ENCODE data around the gene NR5A2.
"Not testable (repeated sequence)": the region's sequence is repeated elsewhere in the genome, so short reads cannot be mapped to it uniquely, and the experiment has no call there.

The NR5A2 gene

DNA sequence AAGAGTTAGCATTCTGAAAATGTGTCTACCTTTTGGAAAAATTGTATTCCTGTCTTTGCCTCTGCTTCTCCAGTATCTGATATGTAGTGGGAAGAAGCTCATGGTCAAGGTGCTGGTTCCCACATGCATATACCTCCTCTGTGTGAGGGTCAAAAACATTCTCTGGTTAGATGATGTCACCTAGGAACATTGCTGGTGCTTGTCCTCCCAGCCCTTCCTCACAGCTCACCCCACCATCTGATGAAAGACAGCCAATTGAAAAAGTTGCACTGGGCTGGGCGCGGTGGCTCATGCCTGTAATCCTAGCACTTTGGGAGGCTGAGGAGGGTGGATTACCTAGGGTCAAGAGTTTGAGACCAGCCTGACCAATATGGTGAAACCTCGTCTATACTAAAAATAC is 154.4 kb downstream of the NR5A2 start:
- Histone ChIP-seq H3K36me3 (ENCODE audit: control insufficient read depth, insufficient read depth, low read length) (no peaks in the 10 kb centered on the region), H3K27me3 (ENCODE audit: control insufficient read depth, insufficient read depth, low read length) (no peaks in the 10 kb centered on the region)

GRCh38 chr1:200182701-200183100 is 155.2 kb downstream of the NR5A2 start:
- H3K9ac ChIP-seq (ENCODE audit: low read length), result no peak overlapping the region
- H3K4me3 ChIP-seq (ENCODE audit: low read length), result no peak overlapping the region
- H3K27me3 ChIP-seq (ENCODE audit: control insufficient read depth, insufficient read depth, low read length), result no peaks in the 10 kb centered on the region
- H3K4me1 ChIP-seq (ENCODE audit: control insufficient read depth, insufficient read depth, low read length), result no peaks in the 10 kb centered on the region
- no peaks in the 10 kb centered on the region for H3K36me3 ChIP-seq (ENCODE audit: control insufficient read depth, insufficient read depth, low read length)
- no peak overlapping the region for H3K27ac ChIP-seq (ENCODE audit: low read depth, low read length)

More for the DNA sequence above, 154.4 kb downstream of the NR5A2 start:
- Histone ChIP-seq H3K4me1 (ENCODE audit: control insufficient read depth, insufficient read depth, low read length) (no peaks in the 10 kb centered on the region), H3K9ac (ENCODE audit: low read length) (no peak overlapping the region), H3K4me3 (ENCODE audit: low read length) (no peak overlapping the region), H3K27ac (ENCODE audit: low read depth, low read length) (no peak overlapping the region)

GRCh38 chr1:200183637-200184036 is 156.1 kb downstream of the NR5A2 start:
- H3K9ac ChIP-seq (ENCODE audit: low read length), result no peak overlapping the region
- H3K36me3 ChIP-seq (ENCODE audit: control insufficient read depth, insufficient read depth, low read length), result no peaks in the 10 kb centered on the region
- H3K4me1 ChIP-seq (ENCODE audit: control insufficient read depth, insufficient read depth, low read length), result no peaks in the 10 kb centered on the region
- H3K27ac ChIP-seq (ENCODE audit: low read depth, low read length), result no peak overlapping the region
- H3K4me3 ChIP-seq (ENCODE audit: low read length), result no peak overlapping the region
- H3K27me3 ChIP-seq (ENCODE audit: control insufficient read depth, insufficient read depth, low read length), result no peaks in the 10 kb centered on the region

DNA sequence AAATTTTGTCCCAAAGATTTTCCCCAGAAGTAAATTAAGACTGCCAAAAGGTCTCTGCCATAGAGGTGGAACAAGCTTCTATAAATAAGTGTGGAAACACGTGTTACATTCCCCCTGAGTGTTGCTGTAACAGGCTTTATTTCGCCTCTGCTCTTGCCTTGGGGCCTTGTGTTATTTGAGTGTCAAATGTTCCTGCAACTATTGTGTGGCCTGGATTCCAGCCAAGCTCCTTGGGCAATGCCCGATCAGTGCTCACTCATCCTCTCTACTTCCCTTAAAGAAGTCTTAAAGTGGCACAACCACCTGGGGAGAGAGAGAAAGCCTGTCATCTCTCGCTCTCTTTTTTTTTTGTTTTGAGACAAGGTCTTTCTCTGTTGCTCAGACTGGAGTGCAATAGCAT is 156.7 kb downstream of the NR5A2 start:
- Histone ChIP-seq H3K4me3 (ENCODE audit: low read length) (no peak overlapping the region), H3K27me3 (ENCODE audit: control insufficient read depth, insufficient read depth, low read length) (no peaks in the 10 kb centered on the region), H3K36me3 (ENCODE audit: control insufficient read depth, insufficient read depth, low read length) (no peaks in the 10 kb centered on the region), H3K4me1 (ENCODE audit: control insufficient read depth, insufficient read depth, low read length) (no peaks in the 10 kb centered on the region), H3K27ac (ENCODE audit: low read depth, low read length) (no peak overlapping the region), H3K9ac (ENCODE audit: low read length) (no peak overlapping the region)

- H3K4me1 ChIP-seq (ENCODE audit: control insufficient read depth, insufficient read depth, low read length); H3K27me3 ChIP-seq (ENCODE audit: control insufficient read depth, insufficient read depth, low read length); H3K9ac ChIP-seq (ENCODE audit: low read length); H3K36me3 ChIP-seq (ENCODE audit: control insufficient read depth, insufficient read depth, low read length); H3K27ac ChIP-seq (ENCODE audit: low read depth, low read length); H3K4me3 ChIP-seq (ENCODE audit: low read length): not testable (repeated sequence)
Measured at GRCh38 chr1:200185191-200185590, 157.7 kb downstream of the NR5A2 start.

GRCh38 chr1:200187332-200187731 is 159.8 kb downstream of the NR5A2 start:
- not testable (repeated sequence) for H3K9ac ChIP-seq (ENCODE audit: low read length); H3K27ac ChIP-seq (ENCODE audit: low read depth, low read length); H3K4me3 ChIP-seq (ENCODE audit: low read length); H3K4me1 ChIP-seq (ENCODE audit: control insufficient read depth, insufficient read depth, low read length); H3K36me3 ChIP-seq (ENCODE audit: control insufficient read depth, insufficient read depth, low read length); H3K27me3 ChIP-seq (ENCODE audit: control insufficient read depth, insufficient read depth, low read length)

- no peak overlapping the region for H3K27ac ChIP-seq (ENCODE audit: low read depth, low read length)
- H3K36me3 ChIP-seq (ENCODE audit: control insufficient read depth, insufficient read depth, low read length), result no peaks in the 10 kb centered on the region
- H3K4me3 ChIP-seq (ENCODE audit: low read length), result no peak overlapping the region
- no peak overlapping the region for H3K9ac ChIP-seq (ENCODE audit: low read length)
- H3K27me3 ChIP-seq (ENCODE audit: control insufficient read depth, insufficient read depth, low read length), result no peaks in the 10 kb centered on the region
- H3K4me1 ChIP-seq (ENCODE audit: control insufficient read depth, insufficient read depth, low read length), result no peaks in the 10 kb centered on the region
Measured at GRCh38 chr1:200191993-200192392, 164.5 kb downstream of the NR5A2 start.

- Histone ChIP-seq H3K27ac (ENCODE audit: low read depth, low read length) (no peak overlapping the region), H3K4me1 (ENCODE audit: control insufficient read depth, insufficient read depth, low read length) (no peaks in the 10 kb centered on the region), H3K27me3 (ENCODE audit: control insufficient read depth, insufficient read depth, low read length) (no peaks in the 10 kb centered on the region), H3K36me3 (ENCODE audit: control insufficient read depth, insufficient read depth, low read length) (no peaks in the 10 kb centered on the region), H3K9ac (ENCODE audit: low read length) (no peak overlapping the region), H3K4me3 (ENCODE audit: low read length) (no peak overlapping the region)
Measured at GRCh38 chr1:200194477-200194876, 167.0 kb downstream of the NR5A2 start.

DNA sequence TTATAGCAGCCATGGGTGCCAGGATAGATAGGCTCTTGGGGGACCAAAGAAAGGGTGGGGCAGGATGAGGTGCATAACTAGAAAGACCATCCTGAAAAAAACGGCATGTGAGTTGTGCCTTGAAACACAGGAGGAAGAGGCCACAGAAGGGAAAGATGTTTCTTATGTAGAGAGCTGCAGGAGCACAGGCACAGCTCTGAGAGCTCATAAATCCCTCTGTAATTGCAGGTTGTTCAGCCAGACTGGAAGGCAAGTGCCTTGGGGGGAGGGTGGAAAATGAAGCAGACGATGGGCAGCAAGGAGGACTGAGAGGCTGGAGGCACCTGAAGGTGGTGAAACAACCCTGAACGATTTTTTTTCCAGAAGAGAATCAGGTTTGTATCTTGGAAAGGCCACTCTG is 170.7 kb downstream of the NR5A2 start:
- Histone ChIP-seq H3K27ac (ENCODE audit: low read depth, low read length) (no peak overlapping the region), H3K27me3 (ENCODE audit: control insufficient read depth, insufficient read depth, low read length) (no peaks in the 10 kb centered on the region), H3K4me1 (ENCODE audit: control insufficient read depth, insufficient read depth, low read length) (no peaks in the 10 kb centered on the region)

GRCh38 chr1:200205216-200205995 is 177.9 kb downstream of the NR5A2 start:
- Histone ChIP-seq H3K27ac (ENCODE audit: low read depth, low read length) (no peak overlapping the region), H3K27me3 (ENCODE audit: control insufficient read depth, insufficient read depth, low read length) (no peaks in the 10 kb centered on the region), H3K4me3 (ENCODE audit: low read length) (no peak overlapping the region), H3K4me1 (ENCODE audit: control insufficient read depth, insufficient read depth, low read length) (no peaks in the 10 kb centered on the region), H3K9ac (ENCODE audit: low read length) (no peak overlapping the region), H3K36me3 (ENCODE audit: control insufficient read depth, insufficient read depth, low read length) (no peaks in the 10 kb centered on the region)

More for the DNA sequence above, 170.7 kb downstream of the NR5A2 start:
- no peak overlapping the region for H3K9ac ChIP-seq (ENCODE audit: low read length)
- no peak overlapping the region for H3K4me3 ChIP-seq (ENCODE audit: low read length)
- no peaks in the 10 kb centered on the region for H3K36me3 ChIP-seq (ENCODE audit: control insufficient read depth, insufficient read depth, low read length)

DNA sequence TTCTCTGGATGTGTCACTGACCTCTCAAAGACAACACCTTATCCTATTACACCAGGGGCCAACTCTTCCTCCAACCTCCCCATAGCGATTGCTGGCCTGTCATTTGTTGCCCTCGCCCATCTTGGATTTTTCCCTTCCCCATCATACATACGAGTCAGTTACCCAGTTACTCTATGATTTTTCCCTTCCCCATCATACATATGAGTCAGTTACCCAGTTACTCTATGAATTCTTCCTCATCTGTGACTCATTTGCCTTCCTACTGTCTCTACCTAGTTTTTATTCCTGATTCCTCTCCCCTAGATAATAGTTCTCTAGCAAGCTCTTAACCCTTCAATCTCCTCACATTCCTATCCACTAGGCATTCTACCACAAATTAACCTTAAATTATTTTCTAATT is 178.8 kb downstream of the NR5A2 start:
- Histone ChIP-seq H3K4me3 (ENCODE audit: low read length) (no peak overlapping the region), H3K27ac (ENCODE audit: low read depth, low read length) (no peak overlapping the region), H3K27me3 (ENCODE audit: control insufficient read depth, insufficient read depth, low read length) (no peaks in the 10 kb centered on the region), H3K4me1 (ENCODE audit: control insufficient read depth, insufficient read depth, low read length) (no peaks in the 10 kb centered on the region), H3K36me3 (ENCODE audit: control insufficient read depth, insufficient read depth, low read length) (no peaks in the 10 kb centered on the region), H3K9ac (ENCODE audit: low read length) (no peak overlapping the region)

DNA sequence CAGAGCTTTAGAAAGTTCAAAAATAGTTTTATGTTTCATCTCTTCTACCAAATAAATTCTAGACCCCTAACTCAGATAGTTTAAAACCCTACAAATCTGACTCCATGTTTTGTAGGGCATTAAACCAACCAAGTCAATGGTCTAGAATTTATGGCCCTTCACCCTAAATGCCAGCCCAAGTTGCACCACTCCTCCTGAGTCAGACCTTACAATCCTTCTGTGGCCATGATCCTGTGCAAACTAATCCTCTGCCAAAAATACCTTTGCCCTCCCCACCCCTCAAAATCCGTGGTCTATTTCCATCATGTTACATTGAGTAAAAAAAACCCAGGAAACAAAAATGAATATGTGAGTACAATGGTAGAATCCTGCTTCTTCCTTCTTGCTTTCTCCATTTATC is 179.3 kb downstream of the NR5A2 start:
- Histone ChIP-seq H3K9ac (ENCODE audit: low read length) (no peak overlapping the region), H3K4me1 (ENCODE audit: control insufficient read depth, insufficient read depth, low read length) (no peaks in the 10 kb centered on the region), H3K4me3 (ENCODE audit: low read length) (no peak overlapping the region), H3K36me3 (ENCODE audit: control insufficient read depth, insufficient read depth, low read length) (no peaks in the 10 kb centered on the region), H3K27me3 (ENCODE audit: control insufficient read depth, insufficient read depth, low read length) (no peaks in the 10 kb centered on the region), H3K27ac (ENCODE audit: low read depth, low read length) (no peak overlapping the region)

DNA sequence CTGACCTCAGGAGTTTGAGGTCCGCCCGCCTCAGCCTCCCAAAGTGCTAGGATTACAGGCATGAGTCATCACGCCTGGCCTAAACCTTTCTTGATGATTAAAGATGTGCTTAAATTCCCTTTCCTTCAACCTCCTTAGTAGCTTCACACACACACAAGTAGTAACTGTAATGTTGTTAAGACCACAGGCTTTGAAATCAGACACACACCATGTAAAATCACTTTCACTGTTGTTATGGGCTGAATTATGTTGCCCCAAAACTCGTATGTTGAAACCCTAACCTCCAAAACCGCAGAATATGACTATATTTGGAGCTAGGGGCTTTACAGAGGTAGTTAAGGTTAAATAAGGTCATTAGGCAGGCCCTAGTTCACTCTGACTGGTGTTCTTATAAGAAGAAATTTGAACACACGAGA is 180.2 kb downstream of the NR5A2 start:
- H3K9ac ChIP-seq (ENCODE audit: low read length), result no peak overlapping the region
- H3K27me3 ChIP-seq (ENCODE audit: control insufficient read depth, insufficient read depth, low read length), result no peaks in the 10 kb centered on the region
- no peaks in the 10 kb centered on the region for H3K36me3 ChIP-seq (ENCODE audit: control insufficient read depth, insufficient read depth, low read length)
- no peak overlapping the region for H3K27ac ChIP-seq (ENCODE audit: low read depth, low read length)
- H3K4me3 ChIP-seq (ENCODE audit: low read length), result no peak overlapping the region
- no peaks in the 10 kb centered on the region for H3K4me1 ChIP-seq (ENCODE audit: control insufficient read depth, insufficient read depth, low read length)

All from rectal smooth muscle tissue (tissue), 1 donor.